Measurements from ENCODE around the gene MSH4.
"Not testable (repeated sequence)": the region's sequence is repeated elsewhere in the genome, so short reads cannot be mapped to it uniquely, and the experiment has no call there.

Gene MSH4

DNA sequence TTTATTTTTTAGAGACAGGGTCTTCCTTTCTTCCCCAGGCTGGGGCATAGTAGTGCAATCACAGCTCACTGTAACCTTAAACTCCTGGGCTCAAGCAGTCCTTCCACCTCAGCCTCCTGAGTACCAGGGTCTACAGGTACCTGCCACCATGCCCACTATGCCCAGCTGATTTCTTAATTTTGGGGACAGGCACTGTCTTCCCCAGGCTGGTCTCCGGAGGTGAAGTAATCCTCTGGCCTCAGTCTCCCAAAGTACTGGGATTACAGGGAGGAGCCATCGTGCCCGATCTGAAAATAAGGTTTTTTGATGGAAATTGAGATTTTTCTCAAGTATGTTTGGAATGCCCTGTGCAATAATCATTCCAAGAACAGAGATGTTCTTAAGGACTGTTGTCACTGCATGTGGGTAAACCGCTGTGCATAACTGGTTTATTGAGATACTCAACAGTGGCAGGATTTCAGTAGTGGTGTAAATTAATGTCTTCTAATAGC lies 934 bp upstream of the MSH4 start:
- no peak for DNase-seq (ENCODE audit: low read depth in 2 of 2)

DNA sequence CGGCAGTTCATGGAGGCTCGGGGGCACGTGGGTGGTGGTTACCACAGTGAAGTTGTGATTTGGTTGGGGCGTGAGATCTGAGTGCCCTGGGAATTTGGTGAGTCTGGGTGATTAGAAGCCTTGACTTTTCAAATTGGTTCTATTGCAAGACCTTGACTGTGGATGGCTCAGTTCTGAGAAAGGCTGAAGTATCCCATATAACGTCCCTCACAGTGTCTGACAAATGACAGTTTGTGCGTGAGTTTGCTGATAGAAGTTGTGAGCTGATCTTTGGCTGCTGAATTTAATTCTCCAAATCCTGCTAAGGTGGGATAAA lies 549 bp downstream of the MSH4 start:
- DNase-seq (ENCODE audit: low read depth in 2 of 2): no peak

DNA sequence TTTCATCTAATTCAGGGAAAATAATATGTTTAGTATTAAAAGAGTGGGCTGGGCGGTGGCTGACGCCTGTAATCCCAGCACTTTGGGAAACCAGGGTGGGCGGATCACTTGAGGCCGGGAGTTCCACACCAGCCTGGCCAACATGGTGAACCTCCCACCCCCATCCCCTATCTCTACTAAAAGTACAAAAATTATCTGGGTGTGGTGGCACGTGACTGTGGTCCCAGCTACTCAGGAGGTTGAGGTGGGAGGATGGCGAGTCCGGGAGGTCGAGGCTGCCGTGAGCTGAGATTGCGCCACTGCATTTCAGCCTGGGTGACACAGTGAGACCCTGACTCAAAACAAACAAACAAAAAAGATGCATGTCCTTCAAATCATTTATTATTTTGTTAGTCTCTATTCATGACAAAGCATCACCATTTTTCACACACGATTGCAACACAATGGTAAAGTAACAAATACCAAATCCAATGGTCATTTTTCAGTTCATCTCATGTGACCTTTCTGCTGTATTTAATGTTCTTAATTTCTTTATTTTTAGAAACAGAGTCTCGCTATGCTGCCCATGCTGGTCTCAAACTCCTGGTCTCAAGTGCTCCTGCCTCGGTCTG lies 1.0 kb downstream of the MSH4 start:
- DNase-seq (ENCODE audit: low read depth in 2 of 2): no peak

DNA sequence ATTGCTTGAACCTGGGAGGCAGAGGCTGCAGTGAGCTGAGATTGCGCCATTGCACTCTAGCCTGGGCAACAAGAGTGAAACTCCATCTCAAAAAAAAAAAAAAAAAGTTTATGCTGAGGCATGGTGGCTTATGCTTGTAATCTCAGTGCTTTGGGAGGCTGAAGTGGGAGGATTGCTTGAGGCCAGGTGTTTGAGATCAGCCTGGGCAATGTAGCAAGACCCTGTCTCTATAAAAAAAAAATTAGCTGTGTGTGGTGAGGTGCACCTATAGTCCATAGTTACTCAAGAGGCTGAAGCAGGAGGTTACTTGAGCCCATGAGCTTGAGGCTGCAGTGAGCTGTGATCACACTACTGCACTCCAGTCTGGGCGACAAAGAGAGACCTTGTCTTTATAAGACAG lies 4.8 kb downstream of the MSH4 start:
- not testable (repeated sequence) for DNase-seq (ENCODE audit: low read depth in 2 of 2)

DNA sequence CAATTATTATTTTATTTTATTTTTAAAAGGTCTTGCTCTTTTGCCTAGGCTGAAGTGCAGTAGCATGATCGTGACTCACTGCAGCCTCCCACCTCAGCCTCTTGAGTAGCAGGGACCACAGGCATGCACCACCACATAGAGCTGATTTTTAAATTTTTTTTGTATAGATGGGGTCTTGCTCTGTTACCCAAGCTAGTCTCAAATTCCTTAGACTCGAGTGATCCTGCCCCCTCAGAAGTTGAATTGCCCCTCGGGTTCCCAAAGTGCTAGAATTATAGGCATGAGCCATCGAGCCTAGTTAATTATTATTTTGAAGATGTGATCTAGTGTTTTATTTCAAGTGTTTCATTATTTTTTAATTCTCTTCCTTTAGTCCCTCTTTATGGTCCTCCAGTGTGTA lies 12.2 kb downstream of the MSH4 start:
- DNase-seq (ENCODE audit: low read depth in 2 of 2): no peak

DNA sequence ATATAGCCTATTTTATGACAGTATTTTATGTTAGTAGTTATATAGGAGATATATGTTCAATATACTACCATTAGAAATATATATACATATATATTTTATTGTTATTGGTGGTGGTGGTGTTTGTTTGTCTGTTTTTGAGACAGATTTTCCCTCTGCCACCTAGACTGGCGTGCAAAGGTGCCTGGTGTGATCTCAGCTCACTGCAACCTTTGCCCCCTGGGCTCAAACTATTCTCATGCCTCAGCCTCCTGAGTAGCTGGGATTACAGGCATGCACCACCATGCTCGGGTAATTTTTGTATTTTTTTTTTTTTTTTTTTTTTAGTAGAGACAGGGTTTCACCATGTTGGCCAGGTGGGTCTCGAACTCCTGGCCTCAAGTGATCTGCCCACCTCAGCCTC lies 13.4 kb downstream of the MSH4 start:
- not testable (repeated sequence) for DNase-seq (ENCODE audit: low read depth in 2 of 2)

DNA sequence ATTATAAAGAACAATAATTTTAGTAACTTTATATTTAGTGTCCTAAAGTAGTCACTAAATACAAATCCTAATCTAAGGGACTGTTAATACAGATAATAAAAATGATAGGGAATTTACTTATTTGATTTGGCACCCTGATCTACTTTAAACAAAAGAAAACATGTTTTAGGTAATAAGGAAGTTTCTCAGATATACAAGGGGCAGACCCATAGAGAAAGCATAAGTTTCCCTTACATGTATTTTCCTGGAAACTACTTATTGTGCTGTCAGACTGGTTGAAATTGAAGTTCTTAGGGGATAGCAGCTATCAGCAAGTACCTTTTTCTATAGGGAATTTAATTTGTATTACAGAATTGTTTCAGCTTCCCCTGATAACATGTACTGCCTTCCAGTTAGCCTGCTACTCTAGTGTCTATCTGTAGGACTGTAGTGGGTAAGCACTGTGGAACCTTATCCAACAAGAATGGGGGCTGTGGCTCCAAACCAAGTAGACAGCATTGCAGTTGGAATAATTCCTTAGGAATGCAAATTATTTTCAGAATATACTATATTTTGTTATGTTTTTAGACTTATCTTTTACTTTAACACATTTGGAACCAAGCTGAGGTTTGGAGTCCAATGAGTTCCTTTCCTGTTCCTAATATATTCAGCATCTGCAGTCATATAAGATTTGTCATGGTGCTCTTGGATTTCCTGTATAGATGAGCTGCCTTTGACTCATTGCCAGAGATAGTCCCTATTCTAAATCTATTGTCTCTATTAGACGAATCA lies 14.7 kb downstream of the MSH4 start:
- DNase-seq (ENCODE audit: low read depth in 2 of 2): peak; percentile 20

DNA sequence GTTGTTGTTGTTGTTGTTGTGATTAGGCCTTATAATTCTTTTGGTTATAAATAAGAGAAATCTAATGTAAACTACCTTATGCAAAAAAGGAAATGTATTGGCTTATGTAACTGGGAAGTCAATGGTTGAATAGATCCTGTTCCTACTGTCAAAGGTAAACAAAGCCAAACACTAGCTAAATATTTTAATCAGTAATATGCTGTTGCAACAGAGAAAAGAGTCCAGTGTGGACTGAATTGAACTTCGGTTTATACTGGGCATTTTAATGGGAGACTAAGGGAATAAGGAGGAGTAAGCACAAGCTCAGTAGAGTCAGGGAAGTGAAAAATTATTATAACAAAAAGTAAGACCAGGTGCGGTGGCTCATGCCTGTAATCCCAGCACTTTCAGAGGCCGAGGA lies 15.4 kb downstream of the MSH4 start:
- no peak for DNase-seq (ENCODE audit: low read depth in 2 of 2)

DNA sequence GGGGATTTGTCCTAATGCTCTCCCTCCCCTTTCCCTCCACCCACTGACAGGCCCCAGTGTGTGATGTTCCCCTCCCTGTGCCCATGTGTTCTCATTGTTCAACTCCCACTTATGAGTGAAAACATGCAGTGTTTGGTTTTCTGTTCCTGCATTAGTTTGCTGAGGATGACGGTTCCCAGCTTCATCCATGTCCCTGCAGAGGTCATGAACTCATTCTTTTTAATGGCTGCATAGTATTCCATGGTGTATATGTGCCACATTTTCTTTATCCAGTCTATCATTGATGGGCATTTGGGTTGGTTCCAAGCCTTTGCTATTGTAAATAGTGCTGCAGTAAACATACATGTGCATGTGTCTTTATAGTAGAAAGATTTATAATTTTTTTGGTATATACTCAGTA lies 26.9 kb downstream of the MSH4 start:
- not testable (repeated sequence) for DNase-seq (ENCODE audit: low read depth in 2 of 2)

DNA sequence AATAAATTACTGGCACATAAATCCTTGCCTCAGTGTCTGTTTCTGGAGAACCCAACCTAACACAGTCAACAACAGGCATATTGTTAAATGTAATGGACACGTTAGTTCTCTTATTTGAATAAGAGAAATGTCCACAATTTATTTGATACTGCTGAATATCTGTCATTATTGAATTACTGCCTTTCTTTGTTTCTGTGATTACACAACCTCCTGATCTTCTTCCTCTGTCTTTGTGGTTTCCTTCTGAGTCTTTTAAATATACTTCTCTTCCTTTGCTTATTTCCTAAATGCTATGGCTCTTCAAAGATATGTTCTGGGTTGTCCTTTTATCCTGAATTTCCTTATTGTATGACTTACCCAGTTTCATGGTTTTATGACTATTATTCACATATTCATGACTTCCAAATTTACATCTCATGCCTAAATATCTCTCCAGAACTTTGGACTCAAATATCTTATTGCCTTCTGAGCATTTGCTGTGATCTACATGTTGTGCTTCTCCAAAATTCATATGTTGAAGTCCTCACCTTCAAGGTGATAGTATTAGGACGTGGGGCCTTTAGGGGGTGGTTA lies 39.9 kb downstream of the MSH4 start:
- DNase-seq (ENCODE audit: low read depth in 2 of 2): no peak

DNA sequence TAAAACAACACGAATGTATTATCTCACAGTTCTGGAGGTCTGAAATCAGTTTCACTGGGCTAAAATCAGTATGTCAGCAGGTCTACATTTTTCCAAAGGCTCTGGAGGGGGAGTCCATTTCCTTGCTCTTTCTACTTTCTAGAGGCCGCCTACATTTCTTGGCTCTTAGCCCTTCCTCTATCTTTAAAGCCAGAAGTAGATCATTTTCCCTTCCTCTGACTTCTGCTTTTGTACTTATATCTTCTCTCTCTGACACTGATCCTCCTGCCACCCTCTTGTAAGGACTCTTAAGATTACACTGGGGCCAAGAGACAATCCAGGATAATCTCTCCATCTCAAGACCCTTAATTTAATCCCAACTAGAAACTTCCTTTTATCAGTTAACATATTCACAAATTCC lies 41.4 kb downstream of the MSH4 start:
- no peak for DNase-seq (ENCODE audit: low read depth in 2 of 2)

DNA sequence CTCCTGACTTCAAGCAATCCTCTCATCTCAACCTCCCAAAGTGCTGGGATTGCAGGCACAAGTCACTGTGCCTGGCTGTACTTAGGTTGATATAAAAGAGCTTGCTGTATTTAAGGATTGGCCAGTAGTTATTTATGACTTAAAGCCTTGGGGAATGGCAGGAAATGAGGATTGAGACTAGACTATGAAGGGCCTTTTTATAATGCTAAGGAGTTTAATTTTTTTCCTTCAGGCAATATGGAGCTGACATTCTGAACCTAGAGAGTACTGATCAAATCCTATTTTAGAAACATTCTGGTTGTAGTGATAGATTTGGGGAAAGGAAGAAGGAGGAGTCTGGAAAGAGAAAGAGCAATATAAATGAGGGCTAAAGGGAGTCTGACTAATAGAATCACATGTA lies 44.7 kb downstream of the MSH4 start:
- DNase-seq (ENCODE audit: low read depth in 2 of 2): no peak

DNA sequence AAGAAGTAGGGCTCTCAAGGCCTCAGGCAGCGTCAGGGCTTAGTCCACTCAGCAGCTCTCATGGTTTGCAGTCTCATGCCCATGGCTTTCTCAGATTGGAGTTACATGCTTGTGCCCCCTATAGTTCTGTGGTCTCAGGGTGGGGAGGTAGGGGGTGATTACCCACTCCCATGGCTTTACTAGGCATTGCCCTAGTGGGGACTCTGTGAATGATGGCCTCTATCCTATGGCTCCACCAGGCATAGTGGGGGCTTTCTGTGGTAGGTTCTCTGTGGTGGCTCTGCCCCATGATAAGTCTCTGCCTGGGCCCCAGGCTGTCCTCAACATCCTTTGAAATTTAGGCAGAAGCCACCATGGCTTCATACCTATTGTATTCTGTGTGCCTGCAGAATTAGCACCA lies 48.9 kb downstream of the MSH4 start:
- no peak for DNase-seq (ENCODE audit: low read depth in 2 of 2)

DNA sequence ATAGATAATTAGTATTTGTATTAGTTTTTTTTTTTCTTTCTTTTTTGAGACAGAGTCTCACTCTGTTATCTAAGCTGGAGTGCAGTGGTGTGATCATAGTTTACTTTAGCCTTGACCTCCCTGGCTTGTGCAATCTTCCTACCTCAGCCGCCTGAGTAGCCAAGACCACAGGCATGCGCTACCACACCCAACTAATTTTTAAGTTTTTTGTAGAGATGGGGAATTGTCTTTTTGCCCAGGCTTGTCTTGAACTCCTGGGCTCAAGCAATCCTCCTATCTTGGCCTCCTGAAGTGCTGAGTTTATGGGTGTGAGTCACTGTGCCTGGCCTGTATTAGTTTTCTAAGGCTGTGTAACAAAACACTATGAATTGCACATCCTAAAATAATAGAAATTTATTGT lies 58.3 kb downstream of the MSH4 start:
- no peak for DNase-seq (ENCODE audit: low read depth in 2 of 2)

DNA sequence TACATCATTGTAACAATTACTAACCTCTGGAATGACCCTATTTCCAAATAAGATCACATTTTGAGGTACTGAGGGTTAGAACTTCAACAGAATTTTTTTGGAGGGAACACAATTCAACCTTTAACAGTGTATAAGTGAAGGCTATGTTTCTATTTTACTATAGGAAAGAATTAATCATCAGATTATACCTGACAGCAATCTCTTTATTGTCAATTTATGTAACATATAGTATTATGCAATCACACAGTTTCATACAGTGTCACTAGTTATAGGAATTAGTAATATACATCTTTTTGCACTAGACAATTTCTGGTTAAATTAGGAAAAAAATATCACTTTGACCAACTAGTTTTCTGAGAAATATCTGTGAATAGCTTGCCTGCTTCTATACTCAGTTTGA lies 59.1 kb downstream of the MSH4 start:
- DNase-seq (ENCODE audit: low read depth in 2 of 2): no peak

DNA sequence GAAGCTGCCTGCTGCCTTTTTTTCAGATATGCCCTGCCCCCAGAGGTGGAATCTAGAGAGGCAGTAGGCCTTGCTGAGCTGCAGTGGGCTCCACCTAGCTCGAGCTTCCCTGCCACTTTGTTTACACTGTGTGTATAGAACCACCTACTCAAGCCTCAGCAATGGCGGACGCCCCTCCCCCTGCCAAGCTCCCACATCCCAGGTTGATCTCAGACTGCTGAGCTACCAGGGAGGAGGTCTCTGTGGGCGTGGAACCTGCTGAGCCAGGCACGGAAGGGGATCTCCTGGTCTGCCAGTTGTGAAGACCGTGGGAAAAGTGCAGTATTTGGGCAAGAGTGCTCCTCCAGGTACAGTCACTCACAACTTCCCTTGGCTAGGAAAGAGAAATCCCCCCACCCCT lies 65.1 kb downstream of the MSH4 start:
- DNase-seq (ENCODE audit: low read depth in 2 of 2): no peak

DNA sequence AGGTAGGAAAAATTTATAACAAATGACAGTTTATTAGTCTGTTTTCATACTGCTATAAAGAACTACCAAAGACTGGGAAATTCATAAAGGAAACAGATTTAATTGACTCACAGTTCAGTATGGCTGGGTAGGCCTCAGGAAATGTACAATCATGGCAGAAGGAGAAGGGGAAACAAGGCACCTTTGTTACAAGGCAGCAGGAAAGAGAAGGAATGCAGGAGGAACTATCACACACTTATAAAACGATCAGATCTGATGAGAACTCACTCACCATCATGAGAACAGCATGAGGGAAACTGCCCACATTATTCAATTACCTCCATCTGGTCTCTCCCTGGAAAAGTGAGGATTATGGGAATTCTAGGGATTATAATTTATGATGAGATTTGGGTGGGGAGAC lies 74.3 kb downstream of the MSH4 start:
- DNase-seq (ENCODE audit: low read depth in 2 of 2): no peak

DNA sequence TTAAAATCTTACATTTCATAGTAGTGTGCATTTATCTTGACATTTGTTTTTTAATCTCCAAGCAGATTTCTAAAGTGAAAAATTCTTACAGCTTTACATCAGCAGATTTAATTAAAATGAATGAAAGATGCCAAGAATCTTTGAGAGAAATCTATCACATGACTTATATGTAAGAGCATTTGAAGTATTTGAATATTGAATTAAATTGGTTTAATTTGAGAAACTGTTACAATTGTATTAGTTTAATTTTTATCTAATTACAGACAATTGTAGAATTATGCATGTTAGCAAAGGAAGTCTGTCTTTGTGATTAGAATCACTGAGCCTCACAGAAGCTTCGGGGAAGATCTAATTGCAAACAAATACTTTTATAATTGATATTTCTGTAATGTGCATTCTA lies 83.3 kb downstream of the MSH4 start:
- DNase-seq (ENCODE audit: low read depth in 2 of 2): no peak

DNA sequence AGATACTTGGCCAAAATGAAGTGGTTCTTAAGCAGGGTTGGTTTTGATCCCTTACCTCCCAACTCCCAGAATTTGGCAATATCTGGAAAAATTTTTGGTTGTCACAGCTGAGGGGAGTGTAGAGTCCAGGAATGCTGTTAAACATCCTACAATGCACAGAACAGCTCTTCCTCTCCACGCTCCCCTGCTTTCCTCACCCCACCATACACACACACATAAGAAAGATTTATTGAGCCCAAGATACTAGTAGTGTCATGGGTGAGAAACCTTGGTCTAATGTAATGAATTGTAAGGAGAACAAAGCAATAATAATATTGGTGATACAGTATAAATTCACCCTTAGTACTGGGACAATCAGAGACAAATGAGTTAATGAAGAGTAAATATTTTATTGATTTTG lies 87.8 kb downstream of the MSH4 start:
- DNase-seq (ENCODE audit: low read depth in 2 of 2): no peak

DNA sequence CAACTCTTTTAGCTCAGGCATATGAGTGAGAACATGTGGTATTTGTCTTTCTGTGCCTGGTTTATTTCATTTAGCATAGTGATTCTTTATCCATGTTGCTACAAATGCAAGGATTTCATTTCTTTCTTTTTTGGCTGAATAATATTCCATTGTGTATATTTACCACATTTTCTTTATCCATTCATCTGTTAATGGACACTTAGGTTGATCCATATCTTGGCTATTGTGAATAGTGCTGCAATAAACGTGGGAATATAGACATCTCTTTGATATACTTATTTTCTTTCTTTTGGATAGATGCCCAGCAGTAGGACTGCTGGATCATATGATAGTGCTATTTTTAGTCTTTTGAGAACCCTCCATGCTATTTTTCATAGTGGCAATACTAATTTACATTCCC lies 104.7 kb downstream of the MSH4 start:
- DNase-seq (ENCODE audit: low read depth in 2 of 2): no peak

DNA sequence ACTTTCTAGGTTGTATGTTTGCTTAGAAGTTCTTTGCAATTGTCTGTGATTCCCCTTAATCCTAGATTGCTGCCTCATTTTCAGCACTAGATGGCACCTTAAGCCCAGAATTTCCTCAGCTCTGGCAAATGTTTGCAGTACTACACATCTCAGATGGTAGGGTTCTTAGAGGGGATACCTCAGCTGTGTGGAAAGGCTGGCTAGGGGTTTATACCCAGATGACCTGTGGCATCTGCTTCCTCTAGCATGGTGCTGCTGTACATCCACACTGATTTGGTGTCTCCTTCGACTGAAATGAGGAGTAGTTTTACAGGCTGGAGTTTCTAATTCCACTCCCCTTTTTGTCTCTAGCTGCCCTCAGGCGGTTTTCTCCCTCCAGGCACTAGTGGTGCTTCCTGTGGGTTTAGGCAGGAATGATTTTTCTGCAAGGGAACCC lies 112.1 kb downstream of the MSH4 start:
- peak; percentile 16 to 29 for DNase-seq (ENCODE audit: low read depth in 2 of 2)

DNA sequence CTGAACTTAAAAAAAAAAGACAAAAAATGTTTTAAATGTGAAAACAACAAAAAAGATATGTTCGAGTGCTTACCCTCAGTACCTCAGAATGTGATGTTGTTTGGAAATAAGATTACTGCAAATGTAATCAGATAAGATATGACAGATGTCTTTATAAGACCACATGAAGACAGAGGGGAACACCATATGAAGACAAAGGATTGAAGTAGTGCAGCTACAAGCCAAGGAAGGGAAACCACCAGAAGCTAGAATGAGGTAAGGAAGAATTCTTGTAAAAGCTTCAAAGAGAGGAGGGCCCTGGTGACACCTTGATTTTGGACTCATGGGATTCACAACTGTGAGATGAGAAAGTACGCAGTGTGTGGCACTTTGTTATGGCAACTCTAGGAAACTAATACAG lies 120.2 kb downstream of the MSH4 start:
- DNase-seq (ENCODE audit: low read depth in 2 of 2): no peak

DNA sequence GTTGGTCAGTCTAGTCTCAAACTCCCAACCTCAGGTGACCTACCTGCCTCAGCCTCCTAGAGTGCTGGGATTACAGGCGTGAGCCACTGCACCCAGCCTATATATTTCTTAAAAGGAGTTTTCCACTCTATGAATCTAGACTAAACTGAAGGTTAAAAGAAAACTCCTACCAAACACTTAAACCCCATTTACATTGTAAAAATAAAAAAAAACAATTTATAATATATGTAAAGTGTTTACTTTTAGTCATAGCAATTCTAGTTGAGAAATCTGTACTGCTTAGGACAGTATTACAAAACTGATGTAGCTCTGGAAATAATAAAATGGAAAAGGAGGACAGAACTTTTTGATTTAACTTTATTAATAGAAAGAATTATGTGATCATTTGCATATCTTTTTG lies 126.0 kb downstream of the MSH4 start:
- DNase-seq (ENCODE audit: low read depth in 2 of 2): no peak

All from fibroblast of skin of left quadriceps (primary cell).